Activated effector memory CD4-positive, alpha-beta T cell treated with anti-CD3 and anti-CD28 coated beads, Interleukin-2, amount 50 U/mL, for 16 hours (primary cell): ENCODE results near the gene GRAMD1B.
"Not testable (repeated sequence)": the region's sequence is repeated elsewhere in the genome, so short reads cannot be mapped to it uniquely, and the experiment has no call there.

Experiments
- DNase-seq: peaks from one replicate; pipeline ENCODE4 v3.0.0-alpha.2; 2020

Gene GRAMD1B

GRCh38 chr11:123448823-123449222 is 18.8 kb downstream of the GRAMD1B start:
- DNase-seq, result no peak

- no peak for DNase-seq
These were observed 19.4 kb downstream of the GRAMD1B start for GRCh38 chr11:123449436-123449835.

- DNase-seq, result no peak
These were observed 20.6 kb downstream of the GRAMD1B start for GRCh38 chr11:123450623-123451022.

- DNase-seq, result no peak
These were observed 21.2 kb downstream of the GRAMD1B start for GRCh38 chr11:123451183-123451781.

GRCh38 chr11:123452794-123453193 is 22.7 kb downstream of the GRAMD1B start:
- no peak for DNase-seq

GRCh38 chr11:123454060-123454651 is 24.1 kb downstream of the GRAMD1B start:
- DNase-seq, result peak; percentile 80

GRCh38 chr11:123454796-123455195 is 24.7 kb downstream of the GRAMD1B start:
- no peak for DNase-seq

GRCh38 chr11:123456448-123456847 is 26.4 kb downstream of the GRAMD1B start:
- not testable (repeated sequence) for DNase-seq

GRCh38 chr11:123457187-123457770 is 27.2 kb downstream of the GRAMD1B start:
- no peak for DNase-seq

GRCh38 chr11:123458501-123458900 is 28.4 kb downstream of the GRAMD1B start:
- no peak for DNase-seq

- no peak for DNase-seq
These were observed 30.1 kb downstream of the GRAMD1B start for GRCh38 chr11:123460012-123460700.

- DNase-seq, result no peak
These were observed 31.1 kb downstream of the GRAMD1B start for GRCh38 chr11:123461164-123461563.

GRCh38 chr11:123465667-123466066 is 35.6 kb downstream of the GRAMD1B start:
- not testable (repeated sequence) for DNase-seq

- DNase-seq, result not testable (repeated sequence)
These were observed 36.1 kb downstream of the GRAMD1B start for GRCh38 chr11:123466172-123466571.

- DNase-seq, result no peak
These were observed 39.0 kb downstream of the GRAMD1B start for GRCh38 chr11:123469089-123469488.

GRCh38 chr11:123469586-123469985 is 39.5 kb downstream of the GRAMD1B start:
- DNase-seq, result no peak

GRCh38 chr11:123470842-123471241 is 40.8 kb downstream of the GRAMD1B start:
- no peak for DNase-seq

GRCh38 chr11:123472236-123472935 is 42.3 kb downstream of the GRAMD1B start:
- no peak for DNase-seq

- no peak for DNase-seq
These were observed 44.0 kb downstream of the GRAMD1B start for GRCh38 chr11:123473941-123474677.

- no peak for DNase-seq
These were observed 44.9 kb downstream of the GRAMD1B start for GRCh38 chr11:123474994-123475393.

- no peak for DNase-seq
These were observed 45.4 kb downstream of the GRAMD1B start for GRCh38 chr11:123475469-123475868.

- DNase-seq, result no peak
These were observed 47.3 kb downstream of the GRAMD1B start for GRCh38 chr11:123477205-123477907.
